PC-3 (cell line): ENCODE measurements around the gene SH3BP5.

Source experiments
- EZH2 ChIP-seq: fragments of 300-600 bp; sonication (generic); IDR thresholded peaks from one replicate; pipeline ENCODE4 v1.6.1; 2017; ENCODE audit warnings: antibody characterized with exemption, mild to moderate bottlenecking, low read length; ENCODE audit not compliant: unreplicated experiment
- TF ChIP-seq, protein P1 (sequence below): fragments of 300-600 bp; sonication (generic); conservative IDR thresholded peaks from 2 replicates; pipeline ENCODE4 v1.5.1; 2017; ENCODE audit warnings: antibody characterized with exemption, low read depth, mild to moderate bottlenecking, low read length

DNA sequence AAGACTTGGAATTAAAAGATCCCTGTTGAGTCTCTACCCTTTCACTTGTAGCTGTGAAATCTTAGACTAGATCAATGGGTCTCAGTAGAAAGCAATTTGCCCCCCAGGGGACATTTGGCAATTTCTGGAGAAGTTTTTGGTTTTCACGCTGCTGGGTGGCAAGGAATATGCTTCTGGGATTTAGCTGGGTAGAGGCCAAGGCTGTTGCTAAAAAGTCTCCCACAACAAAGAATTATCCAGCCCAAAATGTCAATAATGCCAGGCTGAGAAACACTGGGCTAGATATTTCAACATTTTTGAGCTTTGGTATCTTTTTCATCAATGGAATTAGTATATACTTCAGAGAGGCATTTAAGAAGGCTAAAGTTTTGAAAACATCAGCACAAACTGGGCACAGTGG lies 117.6 kb downstream of the SH3BP5 start:
- TF ChIP-seq, protein P1, sequence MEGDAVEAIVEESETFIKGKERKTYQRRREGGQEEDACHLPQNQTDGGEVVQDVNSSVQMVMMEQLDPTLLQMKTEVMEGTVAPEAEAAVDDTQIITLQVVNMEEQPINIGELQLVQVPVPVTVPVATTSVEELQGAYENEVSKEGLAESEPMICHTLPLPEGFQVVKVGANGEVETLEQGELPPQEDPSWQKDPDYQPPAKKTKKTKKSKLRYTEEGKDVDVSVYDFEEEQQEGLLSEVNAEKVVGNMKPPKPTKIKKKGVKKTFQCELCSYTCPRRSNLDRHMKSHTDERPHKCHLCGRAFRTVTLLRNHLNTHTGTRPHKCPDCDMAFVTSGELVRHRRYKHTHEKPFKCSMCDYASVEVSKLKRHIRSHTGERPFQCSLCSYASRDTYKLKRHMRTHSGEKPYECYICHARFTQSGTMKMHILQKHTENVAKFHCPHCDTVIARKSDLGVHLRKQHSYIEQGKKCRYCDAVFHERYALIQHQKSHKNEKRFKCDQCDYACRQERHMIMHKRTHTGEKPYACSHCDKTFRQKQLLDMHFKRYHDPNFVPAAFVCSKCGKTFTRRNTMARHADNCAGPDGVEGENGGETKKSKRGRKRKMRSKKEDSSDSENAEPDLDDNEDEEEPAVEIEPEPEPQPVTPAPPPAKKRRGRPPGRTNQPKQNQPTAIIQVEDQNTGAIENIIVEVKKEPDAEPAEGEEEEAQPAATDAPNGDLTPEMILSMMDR = no peak
- TF ChIP-seq EZH2 = no peak
